Activated naive CD8-positive, alpha-beta T cell (primary cell): ENCODE measurements around the gene CTPS1.

ENCODE experiments used
- H3K27ac Mint-ChIP-seq: one replicate; pipeline ENCODE4 v1.8.0; 2021; ENCODE audit warnings: mixed read lengths
- H3K27me3 Mint-ChIP-seq: one replicate; pipeline ENCODE4 v1.8.0; 2021; ENCODE audit warnings: mixed read lengths
- H3K36me3 Mint-ChIP-seq: one replicate; pipeline ENCODE4 v1.8.0; 2021; ENCODE audit warnings: mixed read lengths
- H3K4me1 Mint-ChIP-seq: one replicate; pipeline ENCODE4 v1.8.0; 2021; ENCODE audit warnings: low read depth, mixed read lengths
- H3K4me3 Mint-ChIP-seq: one replicate; pipeline ENCODE4 v1.8.0; 2021; ENCODE audit warnings: mild to moderate bottlenecking, mixed read lengths
- H3K9me3 Mint-ChIP-seq: one replicate; pipeline ENCODE4 v1.8.0; 2021; ENCODE audit warnings: low read depth, mixed read lengths

Gene CTPS1

DNA sequence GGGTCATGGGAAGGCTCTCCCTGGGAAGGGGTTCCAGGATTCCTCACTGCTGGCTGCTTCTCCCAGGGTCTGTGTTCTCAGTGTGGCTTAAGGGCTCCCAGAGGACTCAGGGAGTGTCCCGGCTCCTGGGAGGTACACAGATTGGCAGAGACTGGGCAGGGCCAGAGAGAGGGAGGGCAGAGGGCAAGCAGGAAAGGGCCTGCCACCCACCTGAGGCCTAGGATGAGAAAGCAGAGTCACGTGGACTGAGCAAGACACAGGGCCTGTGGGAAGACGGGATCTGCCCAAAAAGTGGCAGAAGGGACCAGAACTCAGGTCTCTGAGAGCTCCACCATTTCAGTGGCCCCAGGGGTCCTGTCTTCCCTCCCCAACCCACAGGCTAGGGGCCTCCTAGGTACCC, 41.2 kb downstream of the CTPS1 start:
- H3K27ac Mint-ChIP-seq, result no peak overlapping the region
- no peaks in the 10 kb centered on the region for H3K27me3 Mint-ChIP-seq
- no peak overlapping the region for H3K4me3 Mint-ChIP-seq
- H3K9me3 Mint-ChIP-seq, result no peaks in the 10 kb centered on the region
- H3K4me1 Mint-ChIP-seq, result no peaks in the 10 kb centered on the region
- H3K36me3 Mint-ChIP-seq, result no peaks in the 10 kb centered on the region

DNA sequence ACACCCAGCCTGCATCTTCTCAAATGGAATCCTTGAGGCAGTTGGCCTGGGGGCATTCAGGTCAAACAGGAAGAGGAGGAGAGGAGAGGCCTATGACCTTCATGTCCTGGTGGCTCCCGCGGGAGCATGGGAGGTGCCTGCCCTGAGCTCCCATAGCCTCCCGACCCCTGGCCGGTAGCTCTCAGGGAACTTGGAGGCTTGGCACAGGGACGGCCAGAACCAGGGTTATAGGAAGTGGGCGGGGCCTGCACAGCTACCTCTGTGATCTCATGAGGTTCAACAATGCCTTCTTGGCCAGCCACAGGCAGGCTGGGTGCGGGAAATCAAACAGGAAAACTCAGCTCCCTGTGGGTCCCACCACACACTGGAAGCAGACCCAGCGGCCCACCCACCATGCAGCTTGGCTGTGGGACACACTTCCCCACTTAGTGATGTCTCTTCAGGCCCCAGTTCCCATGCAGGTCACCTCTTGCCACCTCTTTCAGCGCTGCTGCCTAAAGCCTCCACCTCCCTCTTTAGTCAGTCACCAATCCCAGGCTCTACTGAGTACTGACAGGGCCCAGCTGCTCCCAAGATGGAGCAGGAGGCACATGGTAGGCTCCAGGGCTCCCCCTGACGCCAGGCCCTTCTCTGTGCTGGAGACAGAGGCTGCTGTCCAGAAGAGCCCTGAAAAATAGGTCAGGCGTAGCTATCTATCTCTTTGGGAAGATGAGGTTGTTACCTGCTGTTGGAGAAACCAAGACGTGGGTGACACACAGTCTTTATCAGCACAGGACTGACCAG, 42.2 kb downstream of the CTPS1 start, which contains the start of gene SLFNL1:
Gene SLFNL1 (minus strand): TSS at position 200 of the 783 bp plus-strand sequence. CDS start 1,065 bp downstream, outside the sequence.
- no peaks in the 10 kb centered on the region for H3K36me3 Mint-ChIP-seq
- H3K4me3 Mint-ChIP-seq, result no peak within 1 kb of the TSS
- peak within 1 kb of the TSS; percentile 46 for H3K27ac Mint-ChIP-seq
- H3K4me1 Mint-ChIP-seq, result peaks cover 6% of the 10 kb centered on the region
- H3K27me3 Mint-ChIP-seq, result no peaks in the 10 kb centered on the region
- H3K9me3 Mint-ChIP-seq, result no peaks in the 10 kb centered on the region

DNA sequence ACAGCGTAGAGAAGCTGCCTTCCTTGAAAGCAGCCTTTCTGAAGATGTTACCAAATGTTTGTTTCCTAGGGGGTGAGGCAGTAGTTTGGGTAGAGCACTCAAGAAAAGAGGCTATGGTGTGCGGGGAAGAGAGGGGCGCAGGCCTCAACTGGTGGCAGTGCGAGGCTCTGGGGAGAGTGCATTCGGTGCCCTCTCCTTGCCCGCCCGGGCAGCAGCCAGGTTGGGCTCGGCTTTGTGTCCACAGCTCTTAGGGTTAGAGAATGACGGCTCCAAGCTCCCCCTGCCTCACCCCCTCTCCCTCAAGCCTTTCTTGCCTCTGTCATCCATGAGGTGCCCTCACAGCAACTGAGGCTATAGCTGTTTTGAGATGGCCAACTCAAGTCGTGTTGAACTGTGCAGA, 42.9 kb downstream of the CTPS1 start:
- Mint-ChIP-seq H3K9me3 (no peaks in the 10 kb centered on the region), H3K27me3 (no peaks in the 10 kb centered on the region), H3K36me3 (no peaks in the 10 kb centered on the region), H3K4me3 (no peak overlapping the region), H3K4me1 (peaks cover 6% of the 10 kb centered on the region), H3K27ac (peak overlapping the region; percentile 42)

DNA sequence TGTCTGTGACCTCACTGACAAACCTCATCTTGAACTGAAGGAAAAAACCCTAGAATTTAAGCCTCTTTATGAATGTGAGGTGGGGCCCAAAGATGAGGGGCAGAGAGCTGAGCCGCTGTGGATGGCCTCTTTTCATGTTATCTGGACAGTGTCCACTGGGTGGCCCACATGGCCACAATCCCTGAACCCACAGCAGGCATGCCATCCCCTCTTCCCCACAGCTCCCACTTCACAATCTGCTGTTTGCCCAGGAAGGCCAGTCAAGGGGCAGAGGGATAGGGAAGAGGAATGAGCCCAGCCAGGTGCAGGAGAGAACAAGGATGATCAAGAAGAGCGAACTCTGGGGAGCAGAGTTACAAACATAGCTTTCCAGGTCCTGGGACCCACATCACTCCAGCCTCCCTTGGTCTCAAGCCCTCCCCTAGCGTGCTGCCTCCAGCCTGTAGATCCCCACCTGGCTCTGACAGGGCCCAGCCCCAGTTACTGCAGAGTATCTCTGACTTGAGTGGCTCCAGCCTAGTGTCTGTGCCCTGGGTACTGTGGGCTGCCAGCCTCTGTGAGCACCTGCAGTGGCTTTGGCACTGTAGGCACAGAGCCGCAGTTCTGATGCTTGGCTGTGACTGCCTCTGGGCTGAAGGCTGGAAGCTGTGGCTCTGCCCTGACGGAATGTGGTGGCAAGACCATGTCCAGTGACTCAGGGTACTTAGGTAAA, 43.9 kb downstream of the CTPS1 start:
- peaks cover 6% of the 10 kb centered on the region for H3K4me1 Mint-ChIP-seq
- H3K9me3 Mint-ChIP-seq, result no peaks in the 10 kb centered on the region

DNA sequence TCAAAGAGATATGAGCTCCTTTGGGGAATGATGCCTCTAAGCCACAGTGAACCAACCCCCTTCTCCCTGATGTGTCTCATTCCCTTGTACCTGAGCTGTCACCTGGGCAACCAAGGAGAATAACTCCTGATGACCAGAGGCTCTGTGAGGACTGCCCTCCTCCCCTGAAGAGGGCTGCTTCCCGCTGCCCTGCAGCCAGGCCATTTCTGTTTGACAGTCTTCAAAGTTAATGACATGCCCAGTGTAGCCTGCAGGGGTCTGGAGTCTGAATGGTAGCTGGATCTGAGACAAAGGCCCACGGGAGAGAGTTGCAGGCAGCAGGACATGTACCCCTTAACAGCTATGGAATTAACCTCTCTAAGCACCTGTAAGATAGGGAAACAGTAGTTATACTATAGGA, 45.5 kb downstream of the CTPS1 start:
- Mint-ChIP-seq H3K9me3 (no peaks in the 10 kb centered on the region), H3K27ac (no peak overlapping the region), H3K4me3 (no peak overlapping the region), H3K4me1 (peaks cover 6% of the 10 kb centered on the region), H3K27me3 (no peaks in the 10 kb centered on the region), H3K36me3 (peaks cover 3% of the 10 kb centered on the region)

More for the DNA sequence above, 43.9 kb downstream of the CTPS1 start:
- no peak overlapping the region for H3K27ac Mint-ChIP-seq
- H3K4me3 Mint-ChIP-seq, result no peak overlapping the region
- H3K36me3 Mint-ChIP-seq, result no peaks in the 10 kb centered on the region
- H3K27me3 Mint-ChIP-seq, result no peaks in the 10 kb centered on the region

DNA sequence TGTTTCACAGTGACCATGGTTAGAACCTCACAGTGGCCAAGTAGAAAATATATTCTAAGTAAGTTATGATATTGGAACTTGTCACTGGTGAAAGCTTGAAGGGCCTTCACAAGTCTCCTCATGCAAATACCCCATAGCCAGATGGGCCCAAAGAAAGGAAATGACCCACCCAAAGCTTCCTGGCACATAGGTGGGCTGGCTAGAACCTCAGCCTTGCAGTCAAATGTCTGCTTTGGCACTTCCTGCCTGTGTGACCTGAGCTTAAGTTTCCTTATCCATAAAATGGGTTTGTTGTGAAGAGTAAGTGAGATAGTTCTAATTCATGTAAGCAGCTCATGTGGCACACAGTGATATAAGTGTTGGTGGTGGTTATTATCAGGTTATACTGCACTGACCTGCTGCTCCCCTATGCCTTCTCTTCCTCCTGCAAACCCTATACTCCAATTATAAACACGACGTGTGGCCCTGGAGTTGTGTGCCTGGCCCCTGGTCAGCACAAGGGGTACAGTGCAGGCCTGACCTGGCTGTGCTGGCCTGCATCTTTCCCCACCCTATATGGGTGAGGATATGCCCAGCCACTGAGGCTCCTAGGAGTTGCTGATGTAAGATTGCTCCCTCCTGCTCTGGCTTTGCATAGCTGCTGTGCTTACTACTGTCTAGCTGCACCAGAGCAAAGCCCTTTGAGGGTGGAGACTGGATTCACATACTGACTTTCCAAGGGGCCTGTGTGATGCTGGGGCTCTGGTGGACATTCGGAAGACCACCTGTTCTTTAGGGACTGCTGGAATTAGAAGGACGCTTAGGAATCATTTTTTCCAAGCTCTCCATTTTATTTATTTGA, 46.7 kb downstream of the CTPS1 start:
- H3K9me3 Mint-ChIP-seq, result no peaks in the 10 kb centered on the region
- H3K4me1 Mint-ChIP-seq, result peaks cover 6% of the 10 kb centered on the region
- H3K27ac Mint-ChIP-seq, result no peak overlapping the region
- peaks cover 5% of the 10 kb centered on the region for H3K36me3 Mint-ChIP-seq
- no peaks in the 10 kb centered on the region for H3K27me3 Mint-ChIP-seq
- H3K4me3 Mint-ChIP-seq, result no peak overlapping the region

DNA sequence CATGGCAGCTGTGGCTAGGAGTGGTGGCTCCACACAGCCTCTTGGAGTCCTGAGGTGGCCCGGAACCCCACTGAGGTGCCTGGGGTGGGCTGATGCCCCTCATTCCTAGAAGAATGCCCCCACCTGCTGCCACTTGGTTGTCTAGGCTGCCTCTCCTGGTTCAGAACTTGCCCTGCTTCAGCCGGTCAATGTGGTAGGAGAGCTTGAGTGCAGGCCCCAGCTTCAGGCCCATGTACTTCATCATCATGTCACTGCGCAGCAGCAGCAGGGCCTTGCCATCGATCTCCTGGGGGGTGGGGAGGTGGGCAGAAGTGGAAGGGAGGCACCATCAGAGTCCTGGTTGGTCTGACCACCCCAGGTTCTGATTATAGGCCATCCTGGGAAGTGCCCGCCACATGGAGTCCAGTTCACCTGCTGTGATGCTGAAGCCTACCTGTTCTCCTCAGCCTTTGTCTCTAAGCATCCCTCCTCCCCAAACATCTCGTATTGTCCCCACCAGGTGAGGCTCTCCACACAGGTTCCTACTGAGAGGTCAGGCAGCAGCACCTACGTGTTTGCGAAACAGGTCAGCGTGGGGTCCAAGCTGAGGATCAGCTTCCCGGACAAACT, 48.6 kb downstream of the CTPS1 start:
- Mint-ChIP-seq H3K27ac (no peak overlapping the region), H3K9me3 (no peaks in the 10 kb centered on the region), H3K4me1 (peaks cover 6% of the 10 kb centered on the region), H3K27me3 (no peaks in the 10 kb centered on the region), H3K36me3 (peaks cover 12% of the 10 kb centered on the region), H3K4me3 (no peak overlapping the region)

DNA sequence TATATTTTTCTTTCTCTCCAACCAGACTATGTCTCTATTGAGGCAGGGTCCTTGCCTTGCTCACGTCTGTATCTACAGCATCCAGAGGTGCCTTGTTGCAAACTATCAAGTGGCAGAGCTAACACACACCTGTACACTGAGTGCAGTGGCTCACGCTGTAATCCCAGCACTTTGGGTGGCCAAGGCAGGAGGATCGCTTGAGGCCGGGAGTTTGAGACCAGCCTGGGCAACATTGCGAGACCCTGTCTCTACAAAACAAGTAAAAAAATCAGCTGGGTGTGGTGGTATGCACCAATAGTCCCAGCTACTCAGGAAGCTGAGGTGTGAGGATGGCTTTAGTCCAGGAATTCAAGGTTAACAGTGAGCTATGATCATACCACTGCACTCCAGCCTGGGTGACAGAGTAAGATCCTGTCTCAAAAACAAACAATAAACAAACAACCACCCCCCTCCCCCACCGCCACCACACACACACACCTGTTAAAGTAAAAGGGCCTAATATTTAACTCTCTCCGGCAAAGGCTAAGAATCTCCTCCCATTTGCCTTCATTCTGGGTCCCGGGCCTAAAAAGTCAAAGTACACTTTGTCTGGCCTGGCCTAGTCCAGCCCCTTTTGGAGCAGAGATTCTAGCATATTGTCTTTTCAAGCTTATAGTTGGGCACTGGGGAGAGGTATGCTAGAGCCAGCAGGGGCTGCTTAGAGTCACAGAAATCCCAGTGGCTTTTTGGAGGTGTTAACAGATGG, 51.5 kb downstream of the CTPS1 start:
- no peaks in the 10 kb centered on the region for H3K27me3 Mint-ChIP-seq
- H3K4me1 Mint-ChIP-seq, result peaks cover 5% of the 10 kb centered on the region
- H3K9me3 Mint-ChIP-seq, result no peaks in the 10 kb centered on the region
- H3K36me3 Mint-ChIP-seq, result peaks cover 18% of the 10 kb centered on the region
- H3K4me3 Mint-ChIP-seq, result no peak overlapping the region
- H3K27ac Mint-ChIP-seq, result no peak overlapping the region

DNA sequence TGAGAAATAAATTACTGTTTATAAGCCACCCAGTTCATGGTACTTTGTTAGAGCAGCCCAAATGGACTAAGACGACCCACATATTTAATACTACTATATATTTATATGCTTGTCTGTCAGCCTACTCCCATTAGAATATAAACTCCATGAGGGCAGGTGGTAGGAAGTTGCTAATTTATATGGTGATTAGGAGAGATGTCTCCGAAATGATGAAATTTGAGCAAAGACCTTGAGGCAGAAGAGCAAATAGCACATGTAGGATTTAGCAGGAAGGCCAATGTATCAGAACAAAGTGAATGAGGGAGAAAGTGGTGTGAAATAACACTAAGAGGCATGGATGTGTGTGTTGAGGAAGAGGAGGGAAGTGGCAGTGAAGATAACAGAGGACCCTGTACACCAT, 52.7 kb downstream of the CTPS1 start:
- Mint-ChIP-seq H3K27ac (no peak overlapping the region), H3K9me3 (no peaks in the 10 kb centered on the region), H3K27me3 (no peaks in the 10 kb centered on the region), H3K4me1 (no peaks in the 10 kb centered on the region), H3K4me3 (no peak overlapping the region), H3K36me3 (peaks cover 18% of the 10 kb centered on the region)

DNA sequence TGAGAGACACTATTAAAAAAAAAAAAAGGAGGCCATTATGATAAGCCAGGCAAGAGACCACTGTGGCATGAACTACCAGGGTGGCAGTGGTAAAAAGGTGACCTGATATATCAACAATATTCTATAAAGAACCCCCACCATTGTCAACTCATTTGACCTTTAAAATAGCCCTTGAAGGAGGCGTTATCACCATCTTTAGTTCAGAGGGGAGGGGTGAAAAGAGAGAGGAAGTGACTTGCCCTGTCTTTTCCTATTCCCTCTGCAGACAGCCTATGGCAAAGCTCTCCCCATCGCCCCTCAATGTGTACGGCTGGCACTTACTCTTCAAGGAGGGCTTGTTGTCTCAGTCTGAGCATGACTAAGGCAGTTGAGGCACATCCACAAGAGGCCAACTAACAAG, 53.8 kb downstream of the CTPS1 start:
- Mint-ChIP-seq H3K27me3 (no peaks in the 10 kb centered on the region), H3K27ac (no peak overlapping the region), H3K9me3 (no peaks in the 10 kb centered on the region), H3K4me3 (no peak overlapping the region), H3K4me1 (no peaks in the 10 kb centered on the region), H3K36me3 (peaks cover 21% of the 10 kb centered on the region)

DNA sequence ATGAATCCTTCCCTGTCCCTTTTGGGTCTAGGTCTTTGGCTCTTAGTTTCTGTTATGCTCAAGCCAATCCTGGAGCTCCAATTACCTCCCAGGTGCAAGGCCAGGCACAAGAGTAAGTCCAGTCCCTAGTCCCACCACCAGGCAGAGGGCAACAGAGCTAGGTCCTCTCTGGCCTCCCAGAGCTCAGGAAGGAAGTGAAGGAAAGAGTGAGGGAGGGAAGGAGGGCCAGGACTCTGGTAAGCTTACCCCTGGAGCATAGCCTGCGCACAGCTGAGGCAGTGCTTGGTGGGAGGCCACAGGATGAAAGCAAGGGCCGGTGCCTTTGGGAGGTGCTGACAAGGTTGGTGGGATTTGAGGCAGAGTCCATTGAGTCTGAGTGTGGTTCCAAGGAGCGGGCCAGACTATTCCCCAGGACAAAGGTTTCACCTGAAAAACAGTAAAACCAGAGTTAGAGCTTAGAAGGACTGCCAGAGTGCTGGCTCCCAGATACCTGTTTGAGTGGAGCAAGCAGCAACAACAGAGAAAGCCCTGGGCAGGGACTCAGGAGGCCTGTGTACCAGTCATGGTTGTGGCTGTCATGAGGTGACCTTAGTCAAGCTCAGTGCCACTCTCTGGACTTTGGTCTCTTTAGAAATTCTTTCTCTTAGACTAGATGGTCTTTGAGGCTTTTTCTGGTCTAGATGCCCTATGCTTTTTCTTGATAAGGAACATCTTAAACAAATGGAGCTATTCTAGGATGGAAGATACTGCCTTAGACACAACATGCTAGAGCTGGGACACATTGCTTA, 57.8 kb downstream of the CTPS1 start:
- Mint-ChIP-seq H3K4me3 (no peak overlapping the region), H3K9me3 (no peaks in the 10 kb centered on the region), H3K27ac (no peak overlapping the region), H3K36me3 (peaks cover 17% of the 10 kb centered on the region), H3K27me3 (no peaks in the 10 kb centered on the region), H3K4me1 (no peaks in the 10 kb centered on the region)

DNA sequence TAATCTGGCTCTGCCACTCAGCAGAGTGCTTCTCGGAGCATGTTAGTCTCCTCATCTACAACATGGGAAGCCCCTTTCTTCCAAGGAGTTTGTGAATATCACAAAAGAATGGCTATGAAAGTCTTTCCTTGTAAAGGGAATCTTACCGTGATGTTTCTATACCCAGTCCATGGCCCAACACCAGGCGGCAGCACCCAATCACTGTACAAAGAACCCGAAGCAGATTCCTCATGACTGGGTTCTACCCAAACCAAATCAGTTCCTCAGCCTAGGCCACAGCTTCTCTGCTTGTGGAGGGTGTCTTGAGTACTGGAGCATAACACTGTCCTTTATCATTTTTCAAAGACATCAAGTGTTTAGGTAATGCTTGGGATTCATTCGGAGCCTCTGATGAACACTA, 58.6 kb downstream of the CTPS1 start:
- H3K27me3 Mint-ChIP-seq, result no peaks in the 10 kb centered on the region
- H3K4me1 Mint-ChIP-seq, result no peaks in the 10 kb centered on the region
- H3K36me3 Mint-ChIP-seq, result peaks cover 15% of the 10 kb centered on the region
- no peaks in the 10 kb centered on the region for H3K9me3 Mint-ChIP-seq
- H3K27ac Mint-ChIP-seq, result no peak overlapping the region
- no peak overlapping the region for H3K4me3 Mint-ChIP-seq

DNA sequence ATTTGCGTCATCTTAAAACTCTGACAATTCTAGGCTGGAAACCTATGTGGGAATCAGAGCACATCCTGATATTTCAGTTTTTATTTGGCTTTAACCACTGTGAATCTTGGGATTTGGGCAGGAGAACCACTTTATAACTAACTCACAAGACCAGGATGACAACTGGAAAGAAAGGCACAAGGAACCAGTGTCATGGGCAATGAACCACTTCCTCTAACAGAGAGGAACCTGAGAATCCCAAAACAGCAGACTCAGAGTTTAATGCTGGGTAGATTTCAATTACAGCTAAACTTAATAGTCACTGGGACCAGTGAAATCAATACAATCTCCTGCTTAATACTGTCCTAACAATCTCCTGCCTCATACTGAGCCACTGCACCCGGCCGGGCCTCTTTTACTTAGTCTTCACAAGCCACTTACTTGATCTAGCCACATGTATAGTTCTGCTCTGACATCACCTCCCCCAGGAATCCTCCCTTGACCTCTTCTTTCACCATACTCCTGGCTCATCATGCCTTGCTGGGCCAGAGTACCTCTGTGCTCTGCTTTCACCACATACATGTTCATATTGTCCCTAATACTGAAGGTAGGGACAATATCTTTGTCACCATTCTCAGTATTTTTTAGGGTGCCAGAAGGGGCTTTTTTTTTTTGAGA, 62.2 kb downstream of the CTPS1 start:
- Mint-ChIP-seq H3K9me3 (no peaks in the 10 kb centered on the region), H3K36me3 (peaks cover 15% of the 10 kb centered on the region), H3K27me3 (no peaks in the 10 kb centered on the region), H3K4me3 (no peak overlapping the region), H3K4me1 (peaks cover 6% of the 10 kb centered on the region), H3K27ac (no peak overlapping the region)
